H1 (cell line): ENCODE data around the gene LAMB1. TPM values are rescaled to one million over a fixed set of nuclear protein-coding genes. Genes with fewer than 3 reads are reported as not detected.

Experiments used
- CTCF ChIA-PET: fragments of 300-600 bp; sonication (Branson Sonifier 250); formaldehyde crosslinking; loops from one replicate; lab custom pipeline; 2021; ENCODE audit not compliant: partially characterized antibody; lab: Charles Lee
- POLR2A ChIA-PET: fragments of 300-600 bp; sonication (Branson Sonifier 250); formaldehyde crosslinking; loops from one replicate; lab custom pipeline; 2021; ENCODE audit warnings: inconsistent platforms; ENCODE audit not compliant: partially characterized antibody; lab: Charles Lee
- DNase-seq, 2 experiments: peaks; one replicate each; pipeline versions ENCODE4 v3.0.0 to v3.0.0-alpha.2; 2010 to 2022; ENCODE audit warnings: low spot score in 2 of 2, low read depth in 1 of 2, mixed read lengths in 1 of 2
- FAIRE-seq: peaks from 2 replicates; lab custom pipeline; 2011; peaks lifted over from hg19 to GRCh38; lab: Jason Lieb, UNC
- H2AFZ ChIP-seq: 2 replicates; pipeline ENCODE4 v1.8.1; 2012; ENCODE audit warnings: low read length, inconsistent platforms
- H2AK5ac ChIP-seq: 2 replicates; pipeline ENCODE4 v1.6.1; 2013; ENCODE audit warnings: low read depth, low read length
- H2BK120ac ChIP-seq: replicated peaks from 2 replicates; pipeline ENCODE3; 2013; ENCODE audit warnings: low read depth, low read length, inconsistent platforms
- H2BK12ac ChIP-seq: 2 replicates; pipeline ENCODE4 v1.6.1; 2013; ENCODE audit warnings: low read depth, low read length
- H2BK15ac ChIP-seq: 2 replicates; pipeline ENCODE4 v1.6.1; 2013; ENCODE audit warnings: low read length
- H2BK20ac ChIP-seq: 2 replicates; pipeline ENCODE4 v1.6.1; 2013; ENCODE audit warnings: low read length
- H2BK5ac ChIP-seq: 2 replicates; pipeline ENCODE4 v1.6.1; 2013; ENCODE audit warnings: low read depth, low read length
- H3K14ac ChIP-seq: 2 replicates; pipeline ENCODE4 v1.6.1; 2013; ENCODE audit warnings: inconsistent platforms; ENCODE audit not compliant: insufficient read length
- H3K18ac ChIP-seq: 2 replicates; pipeline ENCODE4 v1.6.1; 2013; ENCODE audit warnings: low read length; ENCODE audit errors: extremely low read depth
- H3K23ac ChIP-seq: 2 replicates; pipeline ENCODE4 v1.6.1; 2013; ENCODE audit warnings: inconsistent platforms; ENCODE audit not compliant: insufficient read length
- H3K23me2 ChIP-seq: 2 replicates; pipeline ENCODE4 v1.6.1; 2013; ENCODE audit warnings: low read depth, low read length
- H3K27ac ChIP-seq: 2 replicates; pipeline ENCODE4 v1.6.1; 2011; ENCODE audit warnings: low read depth, low read length, inconsistent platforms
- H3K27me3 ChIP-seq, 4 experiments: replicated peaks in 1 of 4; 1 replicate in 1 of 4; 2 replicates in 3 of 4; pipeline versions ENCODE4 v1.6.1 to v1.8.1; 2011 to 2013; ENCODE audit warnings: low read length in 3 of 4, mild to moderate bottlenecking in 3 of 4, inconsistent platforms in 2 of 4, mixed read lengths in 2 of 4, moderate library complexity in 1 of 4; ENCODE audit not compliant: control insufficient read depth in 3 of 4, insufficient read depth in 3 of 4; ENCODE audit errors: extremely low read depth in 1 of 4
- H3K36me3 ChIP-seq, 4 experiments: 2 replicates each; pipeline versions ENCODE4 v1.6.1 to v1.8.1; 2011 to 2013; ENCODE audit warnings: mild to moderate bottlenecking in 4 of 4, low read length in 3 of 4, moderate library complexity in 2 of 4, control low read depth in 1 of 4, inconsistent platforms in 1 of 4; ENCODE audit not compliant: insufficient read depth in 4 of 4, control insufficient read depth in 2 of 4
- H3K4ac ChIP-seq: replicated peaks from 2 replicates; pipeline ENCODE3; 2013; ENCODE audit warnings: low read length, low read depth, mixed read lengths, inconsistent platforms; ENCODE audit not compliant: insufficient read length
- H3K4me1 ChIP-seq, 4 experiments: replicated peaks in 1 of 4; 1 replicate in 1 of 4; 2 replicates in 3 of 4; pipeline versions ENCODE4 v1.6.1 to v1.8.1; 2011 to 2013; ENCODE audit warnings: low read length in 3 of 4, inconsistent platforms in 2 of 4, mixed read lengths in 1 of 4; ENCODE audit not compliant: insufficient read depth in 4 of 4, control insufficient read depth in 3 of 4
- H3K4me2 ChIP-seq, 2 experiments: 2 replicates each; pipeline versions ENCODE4 v1.6.1 to v1.8.1; 2011 to 2013; ENCODE audit warnings: low read depth in 2 of 2, low read length in 2 of 2, control low read depth in 1 of 2, inconsistent platforms in 1 of 2, mild to moderate bottlenecking in 1 of 2; ENCODE audit not compliant: insufficient read depth in 1 of 2
- H3K4me3 ChIP-seq, 4 experiments: fragments of 200-600, 300-600 bp in 1 of 4; sonication (generic), shearing (Covaris generic), sonication (Bioruptor Twin) in 1 of 4; 2 replicates each; pipeline versions ENCODE4 v1.5.1 to v1.8.1; 2011 to 2016; ENCODE audit warnings: low read length in 4 of 4, low read depth in 3 of 4, control low read depth in 2 of 4, inconsistent platforms in 2 of 4, mild to moderate bottlenecking in 2 of 4, mixed read lengths in 1 of 4, moderate library complexity in 1 of 4; ENCODE audit not compliant: insufficient read depth in 2 of 4; ENCODE audit errors: extremely low read depth in 1 of 4
- H3K56ac ChIP-seq: replicated peaks from 2 replicates; pipeline ENCODE3; 2013; ENCODE audit warnings: low read depth, mild to moderate bottlenecking, mixed read lengths, low read length, inconsistent platforms; ENCODE audit not compliant: insufficient read length
- H3K79me1 ChIP-seq: 2 replicates; pipeline ENCODE4 v1.6.1; 2013; ENCODE audit warnings: low read depth, low read length, control low read depth
- H3K79me2 ChIP-seq, 2 experiments: 2 replicates each; pipeline versions ENCODE4 v1.6.1 to v1.8.1; 2012 to 2013; ENCODE audit warnings: low read length in 2 of 2, mild to moderate bottlenecking in 2 of 2, inconsistent platforms in 1 of 2; ENCODE audit not compliant: insufficient read depth in 2 of 2, control insufficient read depth in 1 of 2
- H3K9ac ChIP-seq, 4 experiments: replicated peaks in 1 of 4; 1 replicate in 1 of 4; 2 replicates in 3 of 4; pipeline versions ENCODE4 v1.6.1 to v1.8.1; 2011 to 2013; ENCODE audit warnings: low read depth in 3 of 4, low read length in 3 of 4, control low read depth in 2 of 4, mild to moderate bottlenecking in 2 of 4, moderate library complexity in 2 of 4, inconsistent platforms in 1 of 4; ENCODE audit errors: extremely low read depth in 1 of 4
- H3K9me3 ChIP-seq, 2 experiments: 2 replicates each; pipeline versions ENCODE4 v1.6.1 to v1.8.1; 2012 to 2013; ENCODE audit warnings: mild to moderate bottlenecking in 2 of 2, moderate library complexity in 2 of 2, control low read depth in 1 of 2, inconsistent platforms in 1 of 2, low read depth in 1 of 2, low read length in 1 of 2, mixed read lengths in 1 of 2; ENCODE audit not compliant: insufficient read depth in 2 of 2
- H4K20me1 ChIP-seq, 2 experiments: replicated peaks in 1 of 2; 2 replicates each; pipeline versions ENCODE3 to v1.8.1; 2011 to 2013; ENCODE audit warnings: inconsistent platforms in 2 of 2, low read length in 2 of 2, mild to moderate bottlenecking in 1 of 2; ENCODE audit not compliant: insufficient read depth in 2 of 2, control insufficient read depth in 1 of 2
- H4K5ac ChIP-seq: 2 replicates; pipeline ENCODE4 v1.6.1; 2013; ENCODE audit warnings: low read length, low read depth, mixed read lengths, inconsistent platforms; ENCODE audit not compliant: insufficient read length
- H4K8ac ChIP-seq: 2 replicates; pipeline ENCODE4 v1.8.0; 2013; ENCODE audit warnings: mild to moderate bottlenecking, moderate library complexity, low read length, inconsistent platforms; ENCODE audit not compliant: insufficient read depth; ENCODE audit errors: extremely low read depth
- H4K91ac ChIP-seq: replicated peaks from 2 replicates; pipeline ENCODE3; 2013; ENCODE audit warnings: low read length, mixed read lengths, inconsistent platforms; ENCODE audit not compliant: insufficient read length
- ATF3 ChIP-seq: IDR thresholded peaks from 2 replicates; pipeline ENCODE4 v1.6.1; 2011; ENCODE audit warnings: low read depth, mild to moderate bottlenecking, low read length; ENCODE audit not compliant: insufficient read depth
- CHD1 ChIP-seq: IDR thresholded peaks from 2 replicates; pipeline ENCODE4 v1.6.1; 2012; ENCODE audit warnings: low read depth, low read length, improper control_type of control experiment
- EZH2 ChIP-seq: fragments of 200-600 bp; sonication (generic); IDR thresholded peaks from 2 replicates; pipeline ENCODE4 v1.7.1; 2012; ENCODE audit warnings: low read depth, mild to moderate bottlenecking, moderate library complexity, low read length, inconsistent platforms; ENCODE audit not compliant: severe bottlenecking
- KDM1A ChIP-seq: fragments of 200-600, 300-600 bp; sonication (generic); IDR thresholded peaks from 2 replicates; pipeline ENCODE4 v1.7.1; 2016; ENCODE audit warnings: mild to moderate bottlenecking, low read length, borderline replicate concordance
- MAX ChIP-seq: IDR thresholded peaks from 2 replicates; pipeline ENCODE4 v1.6.1; 2012; ENCODE audit warnings: inconsistent platforms
- POLR2A ChIP-seq, 2 experiments: IDR thresholded peaks; 1 replicate in 1 of 2; 2 replicates in 1 of 2; pipeline ENCODE4 v1.6.1; 2011; ENCODE audit warnings: low read depth in 2 of 2, low read length in 2 of 2, mild to moderate bottlenecking in 2 of 2; ENCODE audit errors: control extremely low read depth in 1 of 2
- RAD21 ChIP-seq, 2 experiments: IDR thresholded peaks in 1 of 2; conservative IDR thresholded peaks in 1 of 2; 2 replicates each; pipeline ENCODE4 v1.6.1; 2011; ENCODE audit warnings: low read depth in 2 of 2, low read length in 2 of 2, improper control_type of control experiment in 1 of 2, inconsistent platforms in 1 of 2, mild to moderate bottlenecking in 1 of 2, moderate library complexity in 1 of 2
- SAP30 ChIP-seq: fragments of 300-600 bp; sonication (generic); IDR thresholded peaks from 2 replicates; pipeline ENCODE4 v1.7.1; 2012; ENCODE audit warnings: low read length, moderate library complexity, mild to moderate bottlenecking, inconsistent platforms; ENCODE audit not compliant: insufficient read depth, insufficient replicate concordance
- SIN3A ChIP-seq, 2 experiments: IDR thresholded peaks in 1 of 2; conservative IDR thresholded peaks in 1 of 2; 2 replicates each; pipeline ENCODE4 v1.6.1; 2011 to 2012; ENCODE audit warnings: low read length in 2 of 2, improper control_type of control experiment in 1 of 2, low read depth in 1 of 2, mild to moderate bottlenecking in 1 of 2
- SP2 ChIP-seq: IDR thresholded peaks from 2 replicates; pipeline ENCODE4 v1.6.1; 2012; ENCODE audit warnings: mild to moderate bottlenecking, low read length, inconsistent platforms
- WGBS, 2 experiments: shearing (Covaris generic) in 1 of 2; methylation state at CpG; one replicate each; pipeline versions ENCODE4 v1.1.6 to v1.1.7; 2013 to 2015; ENCODE audit warnings: low lambda C conversion rate in 2 of 2, mixed read lengths in 2 of 2, inconsistent platforms in 1 of 2, low coverage in 1 of 2, missing lambda C conversion rate in 1 of 2; ENCODE audit not compliant: insufficient replicate concordance in 2 of 2, insufficient coverage in 1 of 2, insufficient read length in 1 of 2; ENCODE audit errors: extremely low coverage in 1 of 2, missing lambda C conversion rate in 1 of 2; 5-methylcytosine and 5-hydroxymethylcytosine counted together
- polyA plus RNA-seq, 7 experiments: library from polyadenylated mRNA; depleted of rRNA in 3 of 7; stranded (reverse) in 5 of 7; unstranded in 2 of 7; fragments of >200 nt in 5 of 7; fragments of 200-250 nt in 2 of 7; gene quantifications; 1 replicate in 5 of 7; 2 replicates in 1 of 7; 4 replicates in 1 of 7; pipeline versions ENCODE4 v1.2.1 to v1.2.3, GENCODE V29; 2011 to 2013; ENCODE audit warnings: missing spikeins in 2 of 7, mixed read lengths in 2 of 7
- total RNA-seq: library from RNA; stranded (reverse); fragmentation: NEBNext Ultra II Directional; extraction: Animal tissue kit (Norgen Biotek cat#: 25700); gene quantifications from 2 replicates; pipeline ENCODE4 v1.2.1, GENCODE V29; 2021

Gene LAMB1
- total and polyA plus RNA-seq, 2 of the 8 experiments (the other 6 are each of a cell fraction or from before 2014, with no cell fraction given): 31.9 to 38.5 TPM

GRCh38 chr7:108009873-108010272 is 6.9 kb upstream of the LAMB1 start:
- Histone ChIP-seq H3K23me2 (no peaks in the 10 kb centered on the region), H4K91ac (no peak overlapping the region), H3K23ac (no peak overlapping the region), H3K4me3 (no peak overlapping the region), H3K9ac (no peak overlapping the region), H4K8ac (no peak overlapping the region), H2BK5ac (no peak overlapping the region), H2BK120ac (no peak overlapping the region), H2BK15ac (no peak overlapping the region), H3K27me3 (peaks cover 12 to 29% (median 23%) of the 10 kb centered on the region in 4 experiments), H2AFZ (no peak overlapping the region), H3K79me2 (no peaks in the 10 kb centered on the region), H4K20me1 (no peaks in the 10 kb centered on the region), H4K5ac (no peak overlapping the region), H2BK20ac (no peak overlapping the region), H2AK5ac (no peak overlapping the region), H3K4ac (no peak overlapping the region), H3K18ac (no peak overlapping the region), H3K14ac (no peak overlapping the region), H3K9me3 (no peaks in the 10 kb centered on the region), H3K27ac (no peak overlapping the region), H2BK12ac (no peak overlapping the region), H3K36me3 (no peaks in the 10 kb centered on the region), H3K56ac (no peak overlapping the region), H3K4me2 (no peak overlapping the region), H3K79me1 (no peaks in the 10 kb centered on the region), H3K4me1 (peaks cover 0 to 2% (median 0%) of the 10 kb centered on the region in 4 experiments; a peak in 1 of 7 replicates)
- DNase-seq (no peak), FAIRE-seq (no peak)
- TF ChIP-seq RAD21 (IDR thresholded peaks at IDR 0.05 in 1 of 2, conservative IDR thresholded peaks at IDR 0.05 in 1 of 2; ENCODE audit: low read depth in 2 of 2, low read length in 2 of 2): no peak
- no peak for TF ChIP-seq MAX
- TF ChIP-seq SP2: no peak
- no peak for TF ChIP-seq POLR2A (IDR thresholded peaks at IDR 0.05; ENCODE audit: control extremely low read depth in 1 of 2, low read depth in 2 of 2, low read length in 2 of 2)
- no peak for TF ChIP-seq SIN3A (conservative IDR thresholded peaks at IDR 0.05 in 1 of 2, IDR thresholded peaks at IDR 0.05 in 1 of 2; ENCODE audit: low read depth in 1 of 2, low read length in 2 of 2)
- no peak for TF ChIP-seq EZH2
- TF ChIP-seq KDM1A: no peak
- no peak for TF ChIP-seq SAP30
- no peak for TF ChIP-seq CHD1
- no peak for TF ChIP-seq ATF3
- WGBS, 2 experiments: 97% methylated on average over 4 of the region's 4 CpGs; no CpG with 5 or more reads in 1 of the 2 experiments
- POLR2A ChIA-PET: no interaction called here
- CTCF ChIA-PET: no interaction called here
